NCI-H748 (cell line): Measurements from ENCODE around the gene MAP3K2.
A peak's percentile ranks its signal among the peaks of the same experiment; 100 is the strongest.

Experiments used
- DNase-seq: peaks from one replicate; lab custom pipeline; 2025; ENCODE audit not compliant: unreplicated experiment; lab: John Stamatoyannopoulos, UW

MAP3K2 gene

DNA sequence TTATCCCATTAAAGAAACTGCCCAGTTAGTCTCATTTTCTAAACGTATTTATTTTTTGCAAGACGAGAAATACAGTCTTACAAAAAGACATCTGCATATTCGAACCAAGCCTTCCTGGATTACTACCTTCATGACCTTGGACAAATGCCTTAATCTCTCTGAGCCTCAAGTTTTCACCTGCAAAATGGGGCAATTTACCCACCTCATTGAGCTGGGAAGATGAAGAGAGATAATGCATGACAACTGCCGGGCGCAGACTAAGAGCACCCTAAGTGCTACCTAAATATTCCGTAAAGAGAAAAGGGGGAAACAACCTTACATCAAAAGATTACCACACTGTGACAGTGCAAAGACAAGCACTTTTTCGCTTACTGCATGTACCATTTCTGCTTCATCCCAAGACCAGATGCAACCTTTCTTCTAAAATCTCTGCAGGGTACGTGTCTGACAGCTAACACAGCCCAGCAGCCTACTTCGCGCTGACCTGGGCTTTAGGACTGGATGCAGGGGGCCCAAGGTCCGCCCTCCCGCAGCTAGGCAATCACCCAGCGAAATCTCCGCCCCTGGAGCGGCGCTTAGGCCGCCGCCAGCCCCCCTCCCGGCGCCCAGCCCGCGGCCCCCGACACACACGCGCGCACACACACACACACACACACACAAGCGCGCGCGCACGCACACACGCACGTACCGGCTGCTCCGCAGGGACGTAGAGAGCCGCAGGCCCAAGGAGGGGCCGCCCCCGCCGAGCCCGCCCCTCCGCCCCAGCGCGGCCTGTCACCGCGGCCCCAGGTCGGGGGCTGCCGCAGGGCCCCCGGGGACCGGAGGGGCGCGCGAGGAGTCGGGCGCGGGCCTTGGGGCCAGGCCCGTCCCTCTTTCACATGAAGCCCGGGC lies 766 bp downstream of the MAP3K2 start:
- DNase-seq: peak; percentile 89

DNA sequence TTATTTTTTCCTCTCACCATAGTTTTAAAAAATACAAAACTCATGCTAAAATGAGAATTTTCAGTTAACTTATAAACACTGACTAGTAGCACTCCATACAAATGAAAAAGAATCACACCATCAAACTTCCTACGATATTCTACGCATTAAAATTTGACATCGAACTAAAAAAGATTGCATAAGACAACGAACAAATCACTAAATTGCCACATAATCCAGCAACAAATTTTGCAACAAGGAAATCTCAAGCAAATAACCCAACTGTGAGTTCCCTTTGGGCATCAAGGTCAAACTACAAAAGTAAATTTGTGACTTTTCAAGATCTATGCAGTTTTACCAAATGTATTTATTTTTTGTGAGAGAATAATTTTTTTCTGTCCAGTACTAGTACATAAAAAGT lies 1.5 kb downstream of the MAP3K2 start:
- DNase-seq: no peak

DNA sequence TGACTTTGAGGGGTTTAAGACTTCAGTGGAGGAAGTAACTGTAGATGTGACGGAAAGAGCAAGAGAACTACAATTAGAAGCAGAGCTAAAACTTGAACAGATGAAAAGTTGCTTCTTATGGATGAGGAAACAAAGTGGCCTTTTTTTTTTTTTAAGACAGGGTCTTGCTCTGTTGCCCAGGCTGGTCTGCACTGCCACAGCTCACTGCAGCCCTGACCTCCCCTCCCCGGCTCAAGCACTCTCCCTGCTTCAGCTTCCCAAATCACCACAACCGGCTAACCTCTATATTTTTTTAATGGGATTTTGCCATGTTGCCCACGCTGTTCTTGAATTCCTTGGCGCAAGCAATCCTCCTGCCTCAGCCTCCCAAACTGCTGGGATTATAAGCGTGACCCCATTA lies 3.2 kb downstream of the MAP3K2 start:
- no peak for DNase-seq

DNA sequence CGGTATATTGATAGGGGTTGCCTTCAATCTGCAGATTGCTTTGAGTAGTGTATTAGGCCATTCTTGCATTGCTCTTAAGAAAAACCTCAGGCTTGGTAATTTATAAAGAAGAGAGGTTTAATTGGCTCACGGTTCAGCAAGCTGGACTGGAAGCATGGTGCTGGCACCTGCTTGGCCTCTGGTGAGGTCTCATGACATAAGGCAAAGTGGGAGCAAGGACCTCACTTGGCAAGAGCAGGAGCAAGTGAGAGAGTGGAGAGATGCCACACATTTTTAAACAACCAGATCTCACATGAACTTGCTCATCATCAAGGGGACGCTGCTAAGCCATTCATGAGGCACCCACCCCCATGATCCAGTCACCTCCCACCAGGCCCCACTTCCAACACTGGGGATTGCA lies 4.9 kb downstream of the MAP3K2 start:
- DNase-seq: no peak

DNA sequence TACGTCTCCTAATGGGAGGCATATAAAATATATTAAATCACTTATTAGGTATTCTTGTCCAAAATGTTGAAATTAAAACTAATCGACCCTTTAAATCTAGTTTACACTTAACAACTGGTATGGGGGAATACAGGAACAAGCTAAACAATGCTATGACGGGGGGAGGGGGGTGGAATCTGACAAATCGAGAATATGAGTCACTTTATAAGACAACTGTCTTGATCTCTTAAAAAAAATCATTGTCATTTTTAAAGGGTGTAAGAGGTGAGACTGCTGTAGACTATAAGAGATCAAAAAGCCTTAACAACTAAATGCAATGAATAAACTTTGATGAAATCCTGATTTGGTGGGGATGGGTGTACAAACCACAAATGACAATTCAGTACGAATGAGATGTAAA lies 6.0 kb downstream of the MAP3K2 start:
- no peak for DNase-seq

DNA sequence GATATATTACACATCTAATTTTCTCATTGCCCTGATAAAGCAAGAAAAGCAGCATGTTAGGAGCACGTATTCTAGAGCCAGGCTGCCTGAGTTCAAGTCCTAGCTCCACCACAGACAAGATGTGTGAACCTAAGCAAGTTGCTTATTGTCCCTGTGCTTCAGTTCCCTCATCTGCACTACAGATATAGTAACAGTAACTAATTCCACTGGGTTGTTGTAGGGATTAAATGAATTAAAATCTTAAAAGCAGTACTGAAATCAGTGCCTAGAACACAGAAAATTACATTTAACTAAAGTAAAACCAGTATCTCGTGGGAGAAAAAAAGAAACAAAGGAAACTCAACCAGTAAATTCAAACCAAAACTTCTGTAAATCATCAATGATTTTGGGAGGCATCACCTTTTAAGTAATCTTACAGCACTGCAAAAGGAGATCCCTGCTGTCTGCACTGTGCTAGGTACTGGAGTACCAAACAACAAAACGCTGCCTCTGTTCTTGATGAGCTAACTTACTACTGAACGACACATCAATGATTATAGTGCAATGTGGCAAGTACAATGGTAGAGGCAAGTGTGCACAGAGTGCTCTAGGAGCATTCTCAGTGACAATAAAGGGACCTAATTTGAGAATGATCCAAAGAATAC lies 7.9 kb downstream of the MAP3K2 start:
- DNase-seq: no peak

DNA sequence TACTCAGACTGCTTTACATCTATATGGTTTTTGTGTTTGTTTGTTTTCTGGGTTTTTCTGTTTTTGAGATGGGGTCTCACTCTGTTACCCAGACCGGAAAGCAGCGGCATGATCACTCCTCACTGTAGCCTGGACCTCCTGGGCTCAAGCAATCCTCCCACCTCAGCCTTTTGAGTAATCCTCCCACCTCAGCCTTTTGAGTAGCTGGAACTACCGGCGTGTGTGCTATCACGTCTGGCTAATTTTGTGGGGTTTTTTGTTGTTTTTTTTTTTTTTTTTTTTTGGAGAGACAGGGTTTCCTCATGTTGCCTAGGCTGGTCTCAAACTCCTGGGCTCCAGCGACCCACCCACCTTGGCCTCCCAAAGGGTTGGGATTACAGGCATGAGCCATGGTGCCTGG lies 9.1 kb downstream of the MAP3K2 start:
- no peak for DNase-seq

DNA sequence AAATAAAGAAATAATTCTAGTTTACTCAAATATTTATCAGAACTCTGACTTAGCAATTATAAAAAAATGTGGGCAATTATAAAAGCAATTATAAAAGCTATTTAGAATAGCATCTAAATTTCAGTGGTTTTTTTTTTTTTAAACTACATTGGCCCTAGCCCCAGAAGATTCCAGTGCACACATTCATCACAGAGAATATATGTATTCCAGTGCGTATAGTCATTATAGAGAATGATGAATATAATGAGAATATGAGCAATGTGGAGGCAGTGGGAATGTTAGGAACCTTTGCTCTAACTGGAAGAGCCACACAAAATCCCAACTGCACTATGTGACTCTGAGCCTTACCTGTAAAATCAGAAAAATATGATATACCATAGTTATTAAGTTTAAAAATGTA lies 10.5 kb downstream of the MAP3K2 start:
- DNase-seq: no peak

DNA sequence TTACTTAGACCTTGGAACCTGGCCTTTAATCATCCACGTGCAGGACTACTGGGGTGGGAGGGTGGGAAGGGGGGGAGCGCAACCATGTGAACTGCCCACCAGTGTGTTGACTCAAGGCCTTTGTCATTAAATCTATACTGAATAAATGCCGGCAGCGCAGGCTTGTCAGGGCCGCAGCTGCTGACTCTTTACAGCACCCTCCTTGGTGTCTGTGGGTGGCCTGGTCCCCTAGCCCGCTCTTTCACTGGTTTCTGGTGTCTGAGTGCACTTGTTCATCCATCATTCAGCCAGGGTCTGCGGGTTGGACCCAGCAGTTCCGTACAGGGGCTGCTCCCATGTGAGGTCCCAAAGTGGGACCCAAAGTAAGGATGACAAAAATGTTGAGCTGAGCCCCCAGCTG lies 11.5 kb downstream of the MAP3K2 start:
- no peak for DNase-seq

DNA sequence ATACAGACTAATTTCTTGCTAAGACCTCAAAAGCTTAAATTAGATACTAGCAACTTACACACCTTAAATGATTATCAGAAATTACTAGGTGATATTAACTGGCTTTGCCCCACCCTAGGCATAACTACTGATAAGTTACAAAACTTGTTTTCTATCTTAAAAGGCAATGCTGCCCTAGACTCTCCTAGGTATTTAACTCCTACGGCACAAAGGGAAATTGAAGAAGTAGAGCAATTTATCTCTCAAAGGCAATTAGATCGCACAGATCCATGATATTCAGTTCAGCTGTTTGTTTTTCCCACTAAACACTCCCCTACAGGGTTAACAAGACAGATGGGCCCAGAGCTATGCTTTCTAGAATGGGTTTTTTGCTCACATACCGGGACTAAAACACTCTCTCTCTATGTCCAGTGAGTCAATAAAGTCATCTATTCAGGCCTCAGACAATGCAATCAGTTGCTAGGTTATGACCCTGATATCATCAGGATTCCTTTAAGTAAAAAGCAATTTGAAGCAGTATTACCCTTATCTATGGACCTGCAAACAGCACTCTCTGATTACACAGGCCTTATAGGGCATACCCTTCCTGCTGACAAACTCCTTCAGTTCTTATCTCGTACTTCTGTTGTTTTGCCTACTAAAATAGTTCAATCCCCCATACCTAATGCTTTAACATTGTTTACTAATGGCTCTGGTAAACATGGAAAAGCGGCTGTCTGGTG lies 14.3 kb downstream of the MAP3K2 start:
- no peak for DNase-seq

DNA sequence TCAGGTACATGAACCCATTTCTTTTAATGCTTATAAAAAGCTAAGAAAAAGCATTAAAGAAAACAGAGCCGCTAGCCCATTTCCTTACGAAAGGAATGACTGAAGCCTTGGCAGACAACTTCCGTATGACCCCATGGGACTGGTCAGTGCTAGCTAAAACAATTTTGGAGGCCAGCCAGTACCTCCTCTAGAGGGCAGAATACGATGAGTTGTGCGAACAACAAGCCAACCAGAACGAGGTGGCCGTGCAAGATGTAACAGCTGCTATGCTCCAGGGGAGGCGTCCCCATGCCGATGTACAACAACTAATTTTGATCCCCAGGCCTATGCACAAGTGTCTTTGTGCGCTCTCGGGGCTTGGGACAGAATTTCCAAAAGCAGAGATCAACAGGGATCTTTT lies 16.7 kb downstream of the MAP3K2 start:
- DNase-seq: no peak

DNA sequence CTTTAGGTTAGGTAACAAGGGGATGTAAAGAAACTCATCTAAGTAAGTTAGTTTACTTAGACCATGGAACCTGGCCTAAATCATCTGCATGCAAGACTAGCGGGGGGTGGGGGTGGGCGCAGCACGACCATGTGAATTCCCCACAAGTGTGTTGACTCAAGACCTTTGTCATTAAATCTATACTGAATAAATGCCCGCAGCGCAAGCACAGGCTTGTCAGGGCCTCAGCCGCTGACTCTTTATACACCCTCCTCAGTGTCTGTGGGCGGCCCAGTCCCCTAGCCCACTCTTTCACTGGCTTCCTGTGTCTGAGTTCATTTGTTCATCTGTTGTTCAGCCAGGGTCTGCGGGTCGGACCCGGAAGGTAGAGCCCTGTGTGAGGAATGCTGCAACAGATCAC lies 17.8 kb downstream of the MAP3K2 start:
- DNase-seq: no peak

DNA sequence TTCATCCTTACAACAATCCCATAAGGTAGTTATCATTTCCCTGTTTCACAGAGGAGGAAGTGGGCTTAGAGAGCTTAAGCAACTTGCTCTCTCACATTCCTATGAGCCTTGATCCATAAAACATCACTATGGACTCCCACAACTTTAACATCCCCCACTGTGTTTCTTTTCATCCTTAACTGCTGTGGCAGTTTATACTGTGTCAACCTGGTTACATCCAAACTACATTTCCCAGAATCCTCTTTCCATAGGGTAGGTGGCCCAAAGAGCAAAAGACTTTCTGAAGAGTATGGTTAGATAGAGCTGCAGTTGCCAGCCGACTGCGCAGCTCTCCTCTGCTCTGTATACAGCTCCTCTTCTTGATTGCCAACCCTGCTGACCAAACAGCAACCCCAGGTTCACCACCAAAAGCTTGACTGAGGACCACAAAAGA lies 22.5 kb downstream of the MAP3K2 start:
- no peak for DNase-seq

DNA sequence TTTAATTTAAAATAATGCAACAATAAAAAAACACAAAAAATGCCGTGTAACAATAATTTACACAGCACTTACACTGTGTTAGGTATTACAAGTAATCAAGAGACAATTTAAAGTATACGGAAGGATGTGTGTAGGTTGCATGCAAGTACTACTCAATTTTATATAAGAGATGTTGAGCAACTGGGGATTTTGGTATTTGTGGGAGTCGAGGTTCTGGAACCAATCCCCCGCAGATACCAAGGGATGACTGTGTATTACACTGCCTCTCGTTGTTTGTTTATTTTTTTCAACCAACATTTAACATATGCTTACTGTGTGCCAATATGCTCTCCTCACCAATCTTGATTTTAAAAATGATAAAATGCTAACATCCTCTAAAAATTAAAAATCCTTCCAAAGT lies 24.8 kb downstream of the MAP3K2 start:
- no peak for DNase-seq

DNA sequence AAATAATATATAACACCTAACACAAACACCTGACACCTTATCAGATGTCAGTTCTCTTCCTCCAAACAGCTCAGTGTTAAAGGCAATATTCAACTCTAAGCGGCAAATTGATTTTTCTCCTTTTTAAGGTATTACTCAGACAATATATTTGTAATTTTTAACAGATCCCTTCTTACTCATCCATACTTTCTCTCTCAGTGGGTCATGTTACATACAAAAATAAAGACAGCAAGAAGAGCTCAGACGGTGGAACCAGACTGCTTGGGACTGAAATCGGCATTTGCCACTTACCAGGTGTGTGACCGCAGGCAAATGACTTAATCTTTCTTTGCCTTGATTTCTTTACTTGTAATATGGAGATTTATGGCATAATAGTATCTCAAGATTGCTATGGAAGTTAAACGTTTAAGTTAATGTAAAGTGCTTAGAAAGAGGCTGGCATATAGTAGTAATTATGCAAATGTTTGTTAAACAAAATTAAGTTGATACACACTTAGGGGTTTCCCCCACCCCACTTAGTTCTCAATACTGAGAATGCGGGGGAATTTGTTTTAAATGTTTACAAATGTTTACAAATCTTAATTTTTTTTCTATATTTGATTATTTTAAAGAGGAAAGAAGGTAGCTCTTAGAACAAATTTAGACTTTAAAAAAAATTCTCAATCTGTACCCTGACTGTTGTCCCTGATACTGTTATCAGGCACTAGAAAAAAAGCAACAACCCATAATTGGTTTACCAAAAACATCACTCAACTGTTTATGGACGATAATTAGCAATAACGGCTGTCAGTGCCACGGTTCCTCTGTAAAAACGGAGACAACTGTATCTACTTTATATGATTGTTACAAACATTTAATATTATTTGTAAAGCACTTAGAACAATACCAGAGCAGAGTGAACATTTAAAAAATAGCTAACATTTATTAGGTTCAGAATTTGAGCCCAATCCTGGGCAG lies 25.6 kb downstream of the MAP3K2 start:
- DNase-seq: no peak

DNA sequence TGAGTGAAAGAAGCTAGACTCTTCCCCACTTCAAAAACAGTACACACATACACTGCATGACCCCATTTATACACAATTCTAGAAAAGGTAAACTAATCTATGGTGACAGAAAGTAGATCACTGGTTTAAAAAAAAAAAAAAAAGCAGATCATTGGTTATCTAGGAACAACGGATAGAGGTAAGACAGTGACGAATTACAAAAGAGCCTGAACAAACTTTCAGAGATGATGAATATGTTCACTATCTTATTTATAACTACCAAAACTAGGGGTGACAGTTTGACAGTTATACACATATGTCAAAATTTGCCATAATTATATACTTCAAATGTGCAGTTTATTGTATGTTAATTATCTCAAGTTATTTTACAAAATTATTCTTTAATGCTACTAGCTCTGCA lies 27.5 kb downstream of the MAP3K2 start:
- DNase-seq: no peak

DNA sequence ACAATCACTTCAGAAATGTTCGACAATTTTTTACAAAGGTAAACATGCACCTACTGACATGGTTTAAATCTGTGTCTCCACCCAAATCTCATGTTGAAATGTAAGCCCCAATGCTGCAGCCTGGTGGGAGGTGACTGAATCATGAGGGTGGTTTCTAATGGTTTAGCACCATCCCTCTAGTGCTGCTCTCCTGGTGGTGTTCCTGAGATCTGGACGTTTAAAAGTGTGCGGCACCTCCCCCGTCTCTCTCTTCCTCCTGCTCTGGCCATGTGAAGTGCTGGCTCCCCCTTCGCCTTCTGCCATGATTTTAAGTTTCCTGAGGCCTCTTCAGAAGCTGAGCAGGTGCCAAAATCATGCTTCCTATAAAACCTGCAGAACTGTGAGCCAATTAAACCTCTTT lies 28.3 kb downstream of the MAP3K2 start:
- no peak for DNase-seq

DNA sequence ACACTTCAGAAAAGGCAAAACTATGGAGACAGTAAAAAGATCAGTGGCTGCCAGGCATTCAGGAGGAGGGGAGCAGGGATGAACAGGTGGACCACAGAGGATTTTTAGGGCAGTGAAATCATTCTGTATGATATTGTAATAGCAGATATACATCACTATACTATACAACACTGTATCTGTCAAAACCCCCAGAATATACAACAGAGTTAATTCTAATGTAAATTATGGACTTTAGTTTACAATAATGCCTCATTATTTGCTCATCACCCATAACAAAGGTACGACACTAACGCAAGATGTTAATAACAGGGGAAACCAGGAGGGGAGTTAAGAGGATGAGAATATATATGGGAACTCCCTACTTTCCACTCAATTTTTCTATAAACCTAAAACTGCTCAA lies 28.8 kb downstream of the MAP3K2 start:
- DNase-seq: no peak

DNA sequence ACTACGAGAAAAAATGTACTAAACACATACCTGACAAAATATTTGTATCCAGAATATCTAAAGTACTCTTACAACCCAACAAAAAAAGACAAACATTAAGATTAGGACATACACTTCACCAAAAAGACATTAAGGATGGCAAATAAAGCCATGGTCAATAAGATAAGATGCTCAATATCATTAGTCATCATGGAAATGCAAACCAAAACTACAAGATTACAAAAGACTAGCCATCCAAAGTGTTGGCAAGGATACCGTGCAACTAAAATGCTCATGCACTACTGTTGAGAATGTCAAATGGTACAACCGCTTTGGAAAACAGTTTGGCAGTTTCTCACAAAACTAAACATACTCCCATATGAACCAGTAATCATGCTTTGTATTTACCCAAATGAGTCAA lies 29.7 kb downstream of the MAP3K2 start:
- DNase-seq: no peak

DNA sequence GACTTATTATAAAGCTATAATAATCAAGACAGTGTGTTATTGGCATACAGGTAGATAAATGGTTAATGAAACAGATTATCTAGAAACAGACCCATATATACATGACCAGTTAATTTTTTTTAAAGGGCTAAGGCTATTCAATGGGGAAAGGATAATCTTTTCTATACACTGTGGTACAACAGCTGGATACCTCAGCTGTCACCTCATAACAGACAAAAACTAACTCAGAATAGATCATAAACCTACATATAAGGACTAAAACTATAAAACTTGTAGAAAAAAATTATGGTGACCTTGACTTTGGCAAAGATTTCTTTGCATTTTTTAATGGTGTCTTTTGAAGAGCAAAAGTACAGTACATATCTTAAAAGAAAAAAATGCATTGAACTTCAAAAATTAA lies 30.2 kb downstream of the MAP3K2 start:
- no peak for DNase-seq

DNA sequence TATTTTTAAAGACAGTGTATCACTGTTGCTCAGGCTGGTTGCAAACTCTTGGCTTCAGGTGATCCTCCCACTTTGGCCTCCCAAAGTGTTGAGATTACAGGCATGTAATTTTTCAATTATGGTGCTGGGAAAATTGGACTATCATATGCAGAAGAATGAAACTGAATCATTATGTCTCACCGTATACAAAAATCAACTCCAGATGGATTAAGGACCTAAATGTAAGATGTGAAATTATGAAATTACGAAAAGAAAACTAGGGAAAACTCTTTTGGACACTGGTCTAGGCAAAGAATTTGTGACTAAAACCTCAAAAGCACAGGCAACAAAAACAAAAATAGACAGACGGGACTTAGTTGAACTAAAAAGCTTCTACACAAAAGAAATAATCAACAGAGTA lies 31.2 kb downstream of the MAP3K2 start:
- no peak for DNase-seq
